B cell (primary cell): Measurements from ENCODE around the gene TUBGCP2.

Source experiments
- CTCF ChIP-seq: fragments of 200-600 bp; IDR thresholded peaks from one replicate; pipeline ENCODE4 v1.8.0; 2022; ENCODE audit warnings: antibody characterized with exemption, mild to moderate bottlenecking
- EZH2 ChIP-seq: IDR thresholded peaks from 2 replicates; pipeline ENCODE4 v1.6.1; 2012; ENCODE audit warnings: borderline replicate concordance, low read depth, mild to moderate bottlenecking, moderate library complexity, low read length; ENCODE audit not compliant: insufficient read depth, poor library complexity, severe bottlenecking

GRCh38 chr10:133295426-133296320, 13.0 kb downstream of the TUBGCP2 start:
- no peak for TF ChIP-seq CTCF
- TF ChIP-seq EZH2, result no peak
